ENCODE results near the gene LILRB1. TPM values are rescaled to one million over a fixed set of nuclear protein-coding genes. Genes with fewer than 3 reads are reported as not detected.
"Not testable (repeated sequence)": the region's sequence is repeated elsewhere in the genome, so short reads cannot be mapped to it uniquely, and the experiment has no call there.

Gene LILRB1
- total RNA-seq, 4 donors from 2014 or later = 0.10 to 0.69 (median 0.50) TPM

- DNase-seq (ENCODE audit: low spot score in 2 of 2) = no peak
- intact Hi-C loops (cut with DNase I; ENCODE audit: low total_unique reads) = no loop called here
- TF ChIP-seq CTCF (IDR thresholded peaks at IDR 0.05) = no peak
- TF ChIP-seq POLR2A (IDR thresholded peaks at IDR 0.05) = no peak
- H3K4me3 ChIP-seq (ENCODE audit: low read depth, poor library complexity, severe bottlenecking) = no peak overlapping the region
- 60 to 65% methylated on average over 6 to 7 of the region's 7 CpGs for WGBS, 2 donors
Measured at GRCh38 chr19:54633401-54633800, 3.1 kb downstream of the LILRB1 start.

GRCh38 chr19:54636081-54636480 is 5.8 kb downstream of the LILRB1 start:
- 21 to 37% methylated on average over 12 of the region's 12 CpGs for WGBS, 2 donors
- DNase-seq (ENCODE audit: low spot score in 2 of 2); intact Hi-C loops (cut with DNase I; ENCODE audit: low total_unique reads): not testable (repeated sequence)

GRCh38 chr19:54638683-54639082 is 8.4 kb downstream of the LILRB1 start:
- TF ChIP-seq CTCF (IDR thresholded peaks at IDR 0.05) (no peak), POLR2A (IDR thresholded peaks at IDR 0.05) (no peak)
- no peak overlapping the region for H3K4me3 ChIP-seq (ENCODE audit: low read depth, poor library complexity, severe bottlenecking)
- 92% methylated on average over 18 of the region's 18 CpGs for WGBS, 2 donors
- no peak for DNase-seq (ENCODE audit: low spot score in 2 of 2)
- intact Hi-C loops (cut with DNase I; ENCODE audit: low total_unique reads) = no loop called here

More at GRCh38 chr19:54636081-54636480, 5.8 kb downstream of the LILRB1 start:
- H3K4me3 ChIP-seq (ENCODE audit: low read depth, poor library complexity, severe bottlenecking) = not testable (repeated sequence)

GRCh38 chr19:54642953-54643352 is 12.7 kb downstream of the LILRB1 start:
- H3K4me3 ChIP-seq (ENCODE audit: low read depth, poor library complexity, severe bottlenecking); intact Hi-C loops (cut with DNase I; ENCODE audit: low total_unique reads): not testable (repeated sequence)
- WGBS, 2 donors = 70 to 77% methylated on average over 5 of the region's 5 CpGs
- DNase-seq (ENCODE audit: low spot score in 2 of 2) = peak in 1 of 2 donors; percentile 73

GRCh38 chr19:54643583-54643982 is 13.3 kb downstream of the LILRB1 start:
- H3K4me3 ChIP-seq (ENCODE audit: low read depth, poor library complexity, severe bottlenecking); intact Hi-C loops (cut with DNase I; ENCODE audit: low total_unique reads): not testable (repeated sequence)
- WGBS, 2 donors = 68 to 76% methylated on average over 6 of the region's 6 CpGs
- DNase-seq (ENCODE audit: low spot score in 2 of 2) = peak in 1 of 2 donors; percentile 68

- H3K4me3 ChIP-seq (ENCODE audit: low read depth, poor library complexity, severe bottlenecking) = no peak overlapping the region
- no peak for TF ChIP-seq POLR2A (IDR thresholded peaks at IDR 0.05)
- no peak for TF ChIP-seq CTCF (IDR thresholded peaks at IDR 0.05)
- intact Hi-C loops (cut with DNase I; ENCODE audit: low total_unique reads) = no loop called here
- WGBS, 2 donors = 70 to 75% methylated on average over 5 of the region's 5 CpGs
- peak; percentile 31 to 84 for DNase-seq (ENCODE audit: low spot score in 2 of 2)
Measured at GRCh38 chr19:54644056-54644455, 13.8 kb downstream of the LILRB1 start.

- TF ChIP-seq CTCF (IDR thresholded peaks at IDR 0.05) (no peak), POLR2A (IDR thresholded peaks at IDR 0.05) (no peak)
- WGBS, 2 donors = 91% methylated on average over 19 of the region's 19 CpGs
- intact Hi-C loops (cut with DNase I; ENCODE audit: low total_unique reads) = no loop called here
- no peak overlapping the region for H3K4me3 ChIP-seq (ENCODE audit: low read depth, poor library complexity, severe bottlenecking)
- DNase-seq (ENCODE audit: low spot score in 2 of 2) = peak in 1 of 2 donors; percentile 48
Measured at GRCh38 chr19:54646331-54646841, 16.1 kb downstream of the LILRB1 start.

All from lower leg skin (tissue), 4 donors.